Endodermal cell (in vitro differentiated cells): Measurements from ENCODE around the gene LAP3. TPM values are rescaled to one million over a fixed set of nuclear protein-coding genes. Genes with fewer than 3 reads are reported as not detected.

Experiments
- DNase-seq: peaks from one replicate; pipeline ENCODE4 v3.0.0-alpha.2; 2017
- H3K27ac ChIP-seq: 2 replicates; pipeline ENCODE4 v1.5.1; 2013; ENCODE audit warnings: mild to moderate bottlenecking, low read depth, low read length, moderate library complexity
- H3K27me3 ChIP-seq: 2 replicates; pipeline ENCODE4 v1.6.1; 2013; ENCODE audit warnings: mild to moderate bottlenecking, low read length, moderate library complexity; ENCODE audit not compliant: insufficient read depth, control insufficient read depth, poor library complexity, severe bottlenecking
- H3K36me3 ChIP-seq: 2 replicates; pipeline ENCODE4 v1.7.0; 2013; ENCODE audit warnings: mild to moderate bottlenecking, low read length, moderate library complexity; ENCODE audit not compliant: control insufficient read depth, insufficient read depth
- H3K4me1 ChIP-seq: one replicate; pipeline ENCODE4 v1.7.0; 2013; ENCODE audit warnings: low read length; ENCODE audit not compliant: control insufficient read depth, insufficient read depth
- H3K4me3 ChIP-seq: 2 replicates; pipeline ENCODE4 v1.5.1; 2013; ENCODE audit warnings: mild to moderate bottlenecking, low read length, moderate library complexity
- H3K9ac ChIP-seq: 2 replicates; pipeline ENCODE4 v1.6.1; 2013; ENCODE audit warnings: mild to moderate bottlenecking, low read length, moderate library complexity; ENCODE audit not compliant: poor library complexity, severe bottlenecking; ENCODE audit errors: extremely low read depth
- H3K9me3 ChIP-seq: 2 replicates; pipeline ENCODE4 v1.6.1; 2013; ENCODE audit warnings: mild to moderate bottlenecking, low read length, moderate library complexity; ENCODE audit not compliant: control insufficient read depth
- H3K27ac Mint-ChIP-seq: 2 replicates; pipeline ENCODE4 v1.8.0; 2020; ENCODE audit warnings: mixed read lengths
- H3K27me3 Mint-ChIP-seq: 2 replicates; pipeline ENCODE4 v1.8.0; 2021; ENCODE audit warnings: mild to moderate bottlenecking, mixed read lengths; ENCODE audit not compliant: insufficient read depth
- H3K36me3 Mint-ChIP-seq: 2 replicates; pipeline ENCODE4 v1.8.0; 2020; ENCODE audit warnings: low read depth, mixed read lengths
- H3K4me1 Mint-ChIP-seq: 2 replicates; pipeline ENCODE4 v1.8.0; 2020; ENCODE audit warnings: mixed read lengths
- H3K4me3 Mint-ChIP-seq: 2 replicates; pipeline ENCODE4 v1.8.0; 2020; ENCODE audit warnings: mild to moderate bottlenecking, moderate library complexity, mixed read lengths
- H3K9me3 Mint-ChIP-seq: 2 replicates; pipeline ENCODE4 v1.8.0; 2020; ENCODE audit warnings: mild to moderate bottlenecking, mixed read lengths
- CTCF ChIP-seq: fragments of 200-600 bp; sonication (generic); conservative IDR thresholded peaks from 2 replicates; pipeline ENCODE4 v1.5.0; 2021; ENCODE audit warnings: antibody characterized with exemption, mild to moderate bottlenecking
- WGBS, 2 experiments: methylation state at CpG; one replicate each; pipeline versions ENCODE4 v1.1.5 to v1.1.7; 2013; ENCODE audit warnings: missing lambda C conversion rate in 2 of 2, mixed read lengths in 1 of 2; ENCODE audit not compliant: insufficient coverage in 1 of 2, insufficient read length in 1 of 2; 5-methylcytosine and 5-hydroxymethylcytosine counted together
- total RNA-seq, 2 donors: library from RNA; stranded (reverse); fragmentation: NEBNext Ultra II Directional in 1 of 2; extraction: Animal tissue kit (Norgen Biotek cat#: 25700) in 1 of 2; gene quantifications; 2 replicates in 1 of 2; 3 replicates in 1 of 2; pipeline ENCODE4 v1.2.1, GENCODE V29; 2021

LAP3 gene
- total RNA-seq, 2 donors from 2014 or later = 34.3 to 39.9 TPM

DNA sequence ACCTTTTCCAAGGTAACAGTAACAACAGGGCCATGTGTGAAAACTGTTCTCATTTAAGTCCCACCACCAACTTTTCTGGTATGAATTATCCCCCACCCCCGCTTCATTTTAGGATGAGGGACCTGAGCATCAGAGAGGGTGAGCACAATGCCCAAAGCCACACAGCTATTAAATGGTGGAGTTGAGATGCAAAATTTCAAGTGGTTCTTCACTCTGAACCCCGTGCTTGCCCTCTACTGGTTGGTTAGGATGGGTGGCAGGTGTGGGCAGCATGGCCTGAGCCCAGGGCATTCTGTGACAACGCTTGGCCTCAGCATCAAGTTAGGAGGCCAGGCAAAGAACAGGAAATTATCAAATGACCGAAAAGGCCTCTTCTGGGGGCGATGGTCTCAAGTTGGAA is 70.9 kb downstream of the LAP3 start:
- no peak for DNase-seq
- no peak overlapping the region for H3K27ac ChIP-seq
- peak; percentile 54 for TF ChIP-seq CTCF
- H3K9me3 ChIP-seq = peaks cover 6% of the 10 kb centered on the region
- no peak overlapping the region for H3K27ac Mint-ChIP-seq
- WGBS, 2 experiments = 84 to 86% methylated on average over 4 to 5 of the region's 5 CpGs
- no peaks in the 10 kb centered on the region for H3K36me3 ChIP-seq
- H3K27me3 ChIP-seq = no peaks in the 10 kb centered on the region
- no peak overlapping the region for H3K9ac ChIP-seq
- H3K36me3 Mint-ChIP-seq = peaks cover 3% of the 10 kb centered on the region
- no peak overlapping the region for H3K4me3 ChIP-seq
- no peak overlapping the region for H3K4me3 Mint-ChIP-seq
- H3K9me3 Mint-ChIP-seq = peaks cover 17% of the 10 kb centered on the region
- no peaks in the 10 kb centered on the region for H3K4me1 ChIP-seq
- H3K27me3 Mint-ChIP-seq = peaks cover 8% of the 10 kb centered on the region
- H3K4me1 Mint-ChIP-seq = no peaks in the 10 kb centered on the region

DNA sequence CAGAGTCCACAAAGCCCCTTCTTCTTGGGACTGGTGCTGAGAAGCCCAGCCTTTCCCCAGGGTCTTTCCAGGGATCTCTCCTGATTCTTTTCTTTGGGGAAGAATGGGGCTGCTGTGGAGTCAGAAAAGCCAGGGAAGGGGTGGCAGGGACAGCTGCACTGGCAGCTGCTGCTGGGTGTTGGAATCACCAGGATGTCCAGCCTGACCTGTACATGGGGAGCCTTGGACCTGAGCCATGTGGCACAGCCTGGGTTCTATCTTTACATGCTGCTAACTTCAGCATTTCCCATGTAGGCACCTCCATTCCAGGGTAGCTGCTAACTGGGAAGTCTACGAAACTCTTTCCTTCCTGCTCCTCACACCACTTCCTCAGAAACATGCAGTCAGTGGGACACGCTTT is 73.4 kb downstream of the LAP3 start:
- no peak for DNase-seq
- WGBS, 2 experiments = 92% methylated on average over 2 of the region's 2 CpGs; no CpG with 5 or more reads in 1 of the 2 experiments
- Histone ChIP-seq H3K9ac (no peak overlapping the region), H3K4me1 (no peaks in the 10 kb centered on the region), H3K27me3 (no peaks in the 10 kb centered on the region), H3K4me3 (no peak overlapping the region), H3K36me3 (no peaks in the 10 kb centered on the region), H3K9me3 (no peaks in the 10 kb centered on the region), H3K27ac (no peak overlapping the region)
- Mint-ChIP-seq H3K27ac (no peak overlapping the region), H3K4me1 (no peaks in the 10 kb centered on the region), H3K36me3 (no peaks in the 10 kb centered on the region), H3K27me3 (peaks cover 4% of the 10 kb centered on the region), H3K9me3 (peaks cover 3% of the 10 kb centered on the region), H3K4me3 (no peak overlapping the region)
- TF ChIP-seq CTCF = no peak

DNA sequence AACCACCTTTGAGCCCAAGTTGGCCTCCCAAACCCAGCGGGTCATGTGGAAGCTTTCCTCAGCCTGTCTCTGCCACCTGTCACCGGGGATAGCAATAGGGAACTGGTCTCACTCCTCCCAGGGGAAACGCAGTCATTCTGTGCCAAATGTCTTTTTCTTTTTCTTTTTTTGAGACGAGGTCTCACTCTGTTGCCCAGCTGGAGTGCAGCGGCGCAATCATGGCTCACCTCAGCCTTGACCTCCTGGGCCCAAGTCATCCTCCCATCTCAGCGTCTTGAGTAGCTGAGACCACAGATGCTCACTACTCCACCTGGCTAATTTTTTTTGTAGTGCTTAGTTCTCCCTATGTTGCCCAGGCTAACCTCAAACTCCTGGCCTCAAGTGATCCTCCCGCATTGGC is 77.7 kb downstream of the LAP3 start:
- Mint-ChIP-seq H3K27ac (no peak overlapping the region), H3K36me3 (no peaks in the 10 kb centered on the region), H3K4me3 (no peak overlapping the region), H3K4me1 (no peaks in the 10 kb centered on the region), H3K9me3 (no peaks in the 10 kb centered on the region), H3K27me3 (peaks cover 4% of the 10 kb centered on the region)
- no peak for TF ChIP-seq CTCF
- no peaks in the 10 kb centered on the region for H3K27me3 ChIP-seq
- 86 to 89% methylated on average over 7 to 8 of the region's 8 CpGs for WGBS, 2 experiments
- no peak overlapping the region for H3K9ac ChIP-seq
- no peaks in the 10 kb centered on the region for H3K9me3 ChIP-seq
- DNase-seq = no peak
- H3K27ac ChIP-seq = no peak overlapping the region
- H3K36me3 ChIP-seq = no peaks in the 10 kb centered on the region
- no peak overlapping the region for H3K4me3 ChIP-seq
- no peaks in the 10 kb centered on the region for H3K4me1 ChIP-seq
